CD4-positive, alpha-beta T cell (primary cell): Measurements from ENCODE around the gene EML3. TPM values are rescaled to one million over a fixed set of nuclear protein-coding genes. Genes with fewer than 3 reads are reported as not detected.

ENCODE experiments used
- ATAC-seq: fragments of 200-7000 bp; cut with Tn5 transposase; one replicate; pipeline ENCODE4 v1.10.0; 2022; ENCODE audit warnings: mild to moderate bottlenecking; ENCODE audit not compliant: poor library complexity
- CTCF ChIA-PET: fragments of 350-600 bp; sonication (Branson Sonifier 250); formaldehyde crosslinking; loops from one replicate; lab custom pipeline; 2021; ENCODE audit warnings: antibody characterized with exemption, inconsistent platforms; lab: Charles Lee
- POLR2A ChIA-PET: fragments of 350-600 bp; sonication (Branson Sonifier 250); formaldehyde crosslinking; loops from one replicate; lab custom pipeline; 2021; ENCODE audit warnings: antibody characterized with exemption, inconsistent platforms; lab: Charles Lee
- DNase-seq, 14 experiments: peaks; one replicate each; pipeline ENCODE4 v3.0.0-alpha.2; 2013 to 2020; ENCODE audit warnings: mixed read lengths in 2 of 14
- H3K27ac ChIP-seq, 2 donors: one replicate each; pipeline versions ENCODE4 v1.5.1 to v1.7.0; 2013; ENCODE audit warnings: low read length in 2 of 2, low read depth in 1 of 2, mild to moderate bottlenecking in 1 of 2
- H3K27me3 ChIP-seq, 2 experiments: 1 replicate in 1 of 2; 2 replicates in 1 of 2; pipeline versions ENCODE4 v1.6.1 to v1.7.0; 2013; ENCODE audit warnings: low read length in 2 of 2, control low read depth in 1 of 2, mild to moderate bottlenecking in 1 of 2, moderate library complexity in 1 of 2; ENCODE audit not compliant: insufficient read depth in 2 of 2, control insufficient read depth in 1 of 2
- H3K36me3 ChIP-seq: one replicate; pipeline ENCODE4 v1.6.1; 2013; ENCODE audit warnings: low read length, control low read depth; ENCODE audit not compliant: insufficient read depth
- H3K4me1 ChIP-seq: one replicate; pipeline ENCODE4 v1.6.1; 2013; ENCODE audit warnings: low read length, control low read depth; ENCODE audit not compliant: insufficient read depth
- H3K4me3 ChIP-seq: one replicate; pipeline ENCODE4 v1.5.1; 2013; ENCODE audit warnings: mild to moderate bottlenecking, low read length, moderate library complexity
- H3K9me3 ChIP-seq, 2 experiments: 1 replicate in 1 of 2; 2 replicates in 1 of 2; pipeline versions ENCODE4 v1.6.1 to v1.7.0; 2013; ENCODE audit warnings: low read length in 2 of 2, mild to moderate bottlenecking in 2 of 2, control low read depth in 1 of 2, moderate library complexity in 1 of 2; ENCODE audit not compliant: control insufficient read depth in 1 of 2, insufficient read depth in 1 of 2
- H3K27ac Mint-ChIP-seq: one replicate; pipeline ENCODE4 v1.8.0; 2020; ENCODE audit warnings: mixed read lengths
- H3K27me3 Mint-ChIP-seq: one replicate; pipeline ENCODE4 v1.8.0; 2021; ENCODE audit warnings: mixed read lengths
- H3K36me3 Mint-ChIP-seq: one replicate; pipeline ENCODE4 v1.8.0; 2021; ENCODE audit warnings: low read depth, mixed read lengths
- H3K4me1 Mint-ChIP-seq: one replicate; pipeline ENCODE4 v1.8.0; 2021; ENCODE audit warnings: low read depth, mixed read lengths
- H3K4me3 Mint-ChIP-seq: one replicate; pipeline ENCODE4 v1.8.0; 2020; ENCODE audit warnings: mild to moderate bottlenecking, mixed read lengths
- H3K9me3 Mint-ChIP-seq: one replicate; pipeline ENCODE4 v1.8.0; 2020; ENCODE audit warnings: mixed read lengths
- intact Hi-C, 2 experiments: fragments of 100-400 bp; cut with DNase I in 1 of 2; cut with micrococcal nuclease in 1 of 2; formaldehyde crosslinking; loops; one replicate each; pipeline versions ENCODE4 v1.15.1 to v1.9.0; 2023 to 2025; cut with DNase I, micrococcal nuclease
- total RNA-seq, 174 experiments: library from RNA in 2 of 174; stranded (reverse) in 2 of 174; gene quantifications; one replicate each; pipeline ENCODE4 v1.2.3 and lab custom pipeline; 2021 to 2026
- TF ChIP-seq, protein P1 (sequence below): fragments of 200-600 bp; IDR thresholded peaks from one replicate; pipeline ENCODE4 v1.8.0; 2022; ENCODE audit warnings: antibody characterized with exemption, mild to moderate bottlenecking

EML3 gene
- total RNA-seq, 2 experiments from 2014 or later: 142 to 144 TPM

- H3K4me3 ChIP-seq: peak overlapping the region; percentile 92
- peak overlapping the region; percentile 78 to 90 for H3K27ac ChIP-seq
- H3K9me3 ChIP-seq: no peaks in the 10 kb centered on the region
- TF ChIP-seq, protein P1, sequence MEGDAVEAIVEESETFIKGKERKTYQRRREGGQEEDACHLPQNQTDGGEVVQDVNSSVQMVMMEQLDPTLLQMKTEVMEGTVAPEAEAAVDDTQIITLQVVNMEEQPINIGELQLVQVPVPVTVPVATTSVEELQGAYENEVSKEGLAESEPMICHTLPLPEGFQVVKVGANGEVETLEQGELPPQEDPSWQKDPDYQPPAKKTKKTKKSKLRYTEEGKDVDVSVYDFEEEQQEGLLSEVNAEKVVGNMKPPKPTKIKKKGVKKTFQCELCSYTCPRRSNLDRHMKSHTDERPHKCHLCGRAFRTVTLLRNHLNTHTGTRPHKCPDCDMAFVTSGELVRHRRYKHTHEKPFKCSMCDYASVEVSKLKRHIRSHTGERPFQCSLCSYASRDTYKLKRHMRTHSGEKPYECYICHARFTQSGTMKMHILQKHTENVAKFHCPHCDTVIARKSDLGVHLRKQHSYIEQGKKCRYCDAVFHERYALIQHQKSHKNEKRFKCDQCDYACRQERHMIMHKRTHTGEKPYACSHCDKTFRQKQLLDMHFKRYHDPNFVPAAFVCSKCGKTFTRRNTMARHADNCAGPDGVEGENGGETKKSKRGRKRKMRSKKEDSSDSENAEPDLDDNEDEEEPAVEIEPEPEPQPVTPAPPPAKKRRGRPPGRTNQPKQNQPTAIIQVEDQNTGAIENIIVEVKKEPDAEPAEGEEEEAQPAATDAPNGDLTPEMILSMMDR: no peak
- no peaks in the 10 kb centered on the region for H3K27me3 Mint-ChIP-seq
- peaks cover 47% of the 10 kb centered on the region for H3K4me1 Mint-ChIP-seq
- H3K27ac Mint-ChIP-seq: peak overlapping the region; percentile 94
- intact Hi-C loops: loop anchor here (1.0 to 5.0 kb wide), 4 partner anchors 20 to 40 kb away; partner anchors contain the start of genes GANAB (in 1 of the 2), INTS5 (in 1 of the 2) and TUT1 (in 1 of the 2)
- ChIA-PET POLR2A (interaction anchor here (0.7 to 5.7 kb wide), 15 partner anchors 9 to 269 kb away, joined by 3 to 55 read pairs (median 8); partner anchors contain the start of genes B3GAT3, C11orf98, CSKMT and EEF1G), CTCF (interaction anchor here (0.6 to 3.0 kb wide), 16 partner anchors 10 to 113 kb away, joined by 3 to 20 read pairs (median 4); partner anchors contain the start of genes B3GAT3, C11orf98, CSKMT and EEF1G)
- DNase-seq: peak in 9 of 14 experiments; percentile 15 to 83 (median 32)
- H3K4me1 ChIP-seq: peaks cover 63% of the 10 kb centered on the region
- H3K36me3 Mint-ChIP-seq: peaks cover 54% of the 10 kb centered on the region
- ATAC-seq: peak; percentile 26
- peaks cover 65% of the 10 kb centered on the region for H3K36me3 ChIP-seq
- peak overlapping the region; percentile 90 for H3K4me3 Mint-ChIP-seq
- H3K9me3 Mint-ChIP-seq: no peaks in the 10 kb centered on the region
- H3K27me3 ChIP-seq: no peaks in the 10 kb centered on the region
Observed at GRCh38 chr11:62611705-62612365, 740 bp downstream of the EML3 start.

GRCh38 chr11:62610814-62611704, 1.5 kb downstream of the EML3 start:
- no peaks in the 10 kb centered on the region for H3K9me3 Mint-ChIP-seq
- POLR2A ChIA-PET: interaction anchor here (0.8 to 5.7 kb wide), 13 partner anchors 10 to 245 kb away, joined by 3 to 55 read pairs (median 8); partner anchors contain the start of genes B3GAT3, C11orf98, CSKMT and EEF1G
- no peaks in the 10 kb centered on the region for H3K9me3 ChIP-seq
- H3K27ac Mint-ChIP-seq: peak overlapping the region; percentile 94
- TF ChIP-seq, protein P1: no peak
- H3K4me3 Mint-ChIP-seq: peak overlapping the region; percentile 90
- H3K4me3 ChIP-seq: peak overlapping the region; percentile 92
- H3K4me1 Mint-ChIP-seq: peaks cover 47% of the 10 kb centered on the region
- peaks cover 64% of the 10 kb centered on the region for H3K36me3 ChIP-seq
- H3K27me3 ChIP-seq: no peaks in the 10 kb centered on the region
- CTCF ChIA-PET: interaction anchor here (0.8 to 3.0 kb wide), 13 partner anchors 10 to 186 kb away, joined by 3 to 20 read pairs (median 4); partner anchors contain the start of genes B3GAT3, C11orf98, CSKMT and EEF1G
- intact Hi-C loops: loop anchor here in 1 of 2 experiments (5.0 kb wide), 1 partner anchor 41 kb away; the partner anchor contains the start of gene INTS5
- DNase-seq (no peak), ATAC-seq (no peak)
- peaks cover 51% of the 10 kb centered on the region for H3K36me3 Mint-ChIP-seq
- no peaks in the 10 kb centered on the region for H3K27me3 Mint-ChIP-seq
- peak overlapping the region; percentile 78 to 90 for H3K27ac ChIP-seq
- H3K4me1 ChIP-seq: peaks cover 58% of the 10 kb centered on the region

DNA sequence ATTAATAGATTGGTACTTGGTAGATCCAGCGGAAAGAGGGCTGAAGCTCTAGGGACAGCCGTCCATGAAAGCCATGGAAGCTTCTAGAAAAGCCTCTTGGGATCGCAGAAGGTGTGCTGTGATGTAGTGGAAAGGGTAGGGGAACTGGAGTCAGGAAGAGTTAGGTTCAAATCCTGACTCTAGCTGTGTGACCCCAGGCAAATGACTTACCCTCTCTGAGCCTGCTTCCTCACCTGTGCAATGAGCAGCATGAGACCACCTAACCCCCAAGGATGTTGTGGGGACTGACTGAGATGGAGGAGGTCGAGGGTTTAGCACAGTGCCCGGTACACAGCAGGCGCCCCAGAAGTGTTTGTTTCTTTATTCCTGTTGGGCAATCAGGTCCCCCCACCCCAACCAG, 2.2 kb downstream of the EML3 start:
- H3K9me3 Mint-ChIP-seq: no peaks in the 10 kb centered on the region
- peaks cover 47% of the 10 kb centered on the region for H3K4me1 Mint-ChIP-seq
- H3K27ac Mint-ChIP-seq: peak overlapping the region; percentile 94
- no peaks in the 10 kb centered on the region for H3K27me3 ChIP-seq
- H3K27me3 Mint-ChIP-seq: no peaks in the 10 kb centered on the region
- intact Hi-C loops: loop anchor here in 1 of 2 experiments (5.0 kb wide), 1 partner anchor 42 kb away; the partner anchor contains the start of gene INTS5
- CTCF ChIA-PET: interaction anchor here (1.7 kb wide), 1 partner anchor 186 kb away, joined by 3 read pairs; no protein-coding TSS in a partner anchor
- H3K4me1 ChIP-seq: peaks cover 58% of the 10 kb centered on the region
- H3K27ac ChIP-seq: no peak overlapping the region
- no peak for DNase-seq
- H3K4me3 ChIP-seq: no peak overlapping the region
- TF ChIP-seq, protein P1: no peak
- H3K36me3 Mint-ChIP-seq: peaks cover 57% of the 10 kb centered on the region
- H3K4me3 Mint-ChIP-seq: peak overlapping the region; percentile 81
- no peaks in the 10 kb centered on the region for H3K9me3 ChIP-seq
- POLR2A ChIA-PET: interaction anchor here (0.9 to 5.7 kb wide), 7 partner anchors 9 to 245 kb away, joined by 3 to 55 read pairs (median 8); partner anchors contain the start of genes B3GAT3, GANAB, HNRNPUL2 and MTA2
- no peak for ATAC-seq
- peaks cover 65% of the 10 kb centered on the region for H3K36me3 ChIP-seq
